Measurements from ENCODE around the gene COIL. TPM values are rescaled to one million over a fixed set of nuclear protein-coding genes. Genes with fewer than 3 reads are reported as not detected.

COIL gene
- polyA plus RNA-seq = 1 to 10 TPM; 8.8 to 9.4 TPM

GRCh38 chr17:56960596-56961538, at the start of gene COIL:
Gene COIL (minus strand): TSS chr17:56961050. CDS start chr17:56961019, 31 bp downstream.
- no peaks in the 10 kb centered on the region for H3K9me3 ChIP-seq (ENCODE audit: control insufficient read depth in 2 of 2, insufficient read depth in 1 of 2, low read depth in 1 of 2, low read length in 1 of 2)
- H3K36me3 ChIP-seq (ENCODE audit: control insufficient read depth in 2 of 2, insufficient read depth in 2 of 2, low read length in 1 of 2) = peaks cover 0 to 2% of the 10 kb centered on the region in 2 donors
- H3K27me3 ChIP-seq (ENCODE audit: control insufficient read depth in 1 of 2, insufficient read depth in 2 of 2, low read length in 2 of 2) = no peaks in the 10 kb centered on the region
- WGBS, 2 donors = 4% methylated on average over 59 of the region's 59 CpGs
- H3K27ac ChIP-seq (ENCODE audit: low read depth in 2 of 2, low read length in 1 of 2) = peak within 1 kb of the TSS; percentile 80 to 92
- peak within 1 kb of the TSS; percentile 78 to 98 for H3K4me3 ChIP-seq (ENCODE audit: low read depth in 1 of 2, low read length in 2 of 2)
- peaks cover 4 to 6% of the 10 kb centered on the region in 2 donors for H3K4me1 ChIP-seq (ENCODE audit: control insufficient read depth in 2 of 2, insufficient read depth in 2 of 2, low read length in 1 of 2)

GRCh38 chr17:57010487-57010886, 49.6 kb upstream of the COIL start:
- Histone ChIP-seq H3K27me3 (ENCODE audit: control insufficient read depth in 1 of 2, insufficient read depth in 2 of 2, low read length in 2 of 2) (no peaks in the 10 kb centered on the region), H3K9me3 (ENCODE audit: control insufficient read depth in 2 of 2, insufficient read depth in 1 of 2, low read depth in 1 of 2, low read length in 1 of 2) (no peaks in the 10 kb centered on the region), H3K4me3 (ENCODE audit: low read depth in 1 of 2, low read length in 2 of 2) (no peak overlapping the region), H3K36me3 (ENCODE audit: control insufficient read depth in 2 of 2, insufficient read depth in 2 of 2, low read length in 1 of 2) (peaks cover 3 to 4% of the 10 kb centered on the region in 2 donors), H3K4me1 (ENCODE audit: control insufficient read depth in 2 of 2, insufficient read depth in 2 of 2, low read length in 1 of 2) (no peaks in the 10 kb centered on the region), H3K27ac (ENCODE audit: low read depth in 2 of 2, low read length in 1 of 2) (no peak overlapping the region)
- 62 to 63% methylated on average over 3 of the region's 3 CpGs for WGBS, 2 donors

- 27 to 30% methylated on average over 7 of the region's 7 CpGs for WGBS, 2 donors
- H3K27me3 ChIP-seq (ENCODE audit: control insufficient read depth in 1 of 2, insufficient read depth in 2 of 2, low read length in 2 of 2) = no peaks in the 10 kb centered on the region
- H3K36me3 ChIP-seq (ENCODE audit: control insufficient read depth in 2 of 2, insufficient read depth in 2 of 2, low read length in 1 of 2) = peaks cover 3 to 7% of the 10 kb centered on the region in 2 donors
- no peak overlapping the region for H3K27ac ChIP-seq (ENCODE audit: low read depth in 2 of 2, low read length in 1 of 2)
- no peaks in the 10 kb centered on the region for H3K4me1 ChIP-seq (ENCODE audit: control insufficient read depth in 2 of 2, insufficient read depth in 2 of 2, low read length in 1 of 2)
- no peak overlapping the region for H3K4me3 ChIP-seq (ENCODE audit: low read depth in 1 of 2, low read length in 2 of 2)
- H3K9me3 ChIP-seq (ENCODE audit: control insufficient read depth in 2 of 2, insufficient read depth in 1 of 2, low read depth in 1 of 2, low read length in 1 of 2) = no peaks in the 10 kb centered on the region
These were observed 49.0 kb upstream of the COIL start for GRCh38 chr17:57009737-57010445.

GRCh38 chr17:57008958-57009357, 48.1 kb upstream of the COIL start:
- no peak overlapping the region for H3K27ac ChIP-seq (ENCODE audit: low read depth in 2 of 2, low read length in 1 of 2)
- H3K27me3 ChIP-seq (ENCODE audit: control insufficient read depth in 1 of 2, insufficient read depth in 2 of 2, low read length in 2 of 2) = no peaks in the 10 kb centered on the region
- H3K4me3 ChIP-seq (ENCODE audit: low read depth in 1 of 2, low read length in 2 of 2) = no peak overlapping the region
- WGBS, 2 donors = 74 to 83% methylated on average over 2 of the region's 2 CpGs
- no peaks in the 10 kb centered on the region for H3K4me1 ChIP-seq (ENCODE audit: control insufficient read depth in 2 of 2, insufficient read depth in 2 of 2, low read length in 1 of 2)
- peaks cover 3 to 9% of the 10 kb centered on the region in 2 donors for H3K36me3 ChIP-seq (ENCODE audit: control insufficient read depth in 2 of 2, insufficient read depth in 2 of 2, low read length in 1 of 2)
- no peaks in the 10 kb centered on the region for H3K9me3 ChIP-seq (ENCODE audit: control insufficient read depth in 2 of 2, insufficient read depth in 1 of 2, low read depth in 1 of 2, low read length in 1 of 2)

- WGBS, 2 donors = 88 to 90% methylated on average over 2 of the region's 2 CpGs
These were observed 45.2 kb upstream of the COIL start for GRCh38 chr17:57006040-57006439.

GRCh38 chr17:57004944-57005579, 44.2 kb upstream of the COIL start:
- Histone ChIP-seq H3K27ac (ENCODE audit: low read depth in 2 of 2, low read length in 1 of 2) (no peak overlapping the region), H3K36me3 (ENCODE audit: control insufficient read depth in 2 of 2, insufficient read depth in 2 of 2, low read length in 1 of 2) (peaks cover 3 to 17% of the 10 kb centered on the region in 2 donors)
- WGBS, 2 donors = 75 to 78% methylated on average over 8 of the region's 8 CpGs

More at GRCh38 chr17:57006040-57006439, 45.2 kb upstream of the COIL start:
- no peak overlapping the region for H3K27ac ChIP-seq (ENCODE audit: low read depth in 2 of 2, low read length in 1 of 2)
- no peaks in the 10 kb centered on the region for H3K27me3 ChIP-seq (ENCODE audit: control insufficient read depth in 1 of 2, insufficient read depth in 2 of 2, low read length in 2 of 2)
- peaks cover 3 to 14% of the 10 kb centered on the region in 2 donors for H3K36me3 ChIP-seq (ENCODE audit: control insufficient read depth in 2 of 2, insufficient read depth in 2 of 2, low read length in 1 of 2)
- H3K4me1 ChIP-seq (ENCODE audit: control insufficient read depth in 2 of 2, insufficient read depth in 2 of 2, low read length in 1 of 2) = peaks cover 0 to 3% of the 10 kb centered on the region in 2 donors
- H3K9me3 ChIP-seq (ENCODE audit: control insufficient read depth in 2 of 2, insufficient read depth in 1 of 2, low read depth in 1 of 2, low read length in 1 of 2) = no peaks in the 10 kb centered on the region
- no peak overlapping the region for H3K4me3 ChIP-seq (ENCODE audit: low read depth in 1 of 2, low read length in 2 of 2)

GRCh38 chr17:57002904-57003303, 42.1 kb upstream of the COIL start:
- Histone ChIP-seq H3K9me3 (ENCODE audit: control insufficient read depth in 2 of 2, insufficient read depth in 1 of 2, low read depth in 1 of 2, low read length in 1 of 2) (no peaks in the 10 kb centered on the region), H3K27ac (ENCODE audit: low read depth in 2 of 2, low read length in 1 of 2) (no peak overlapping the region), H3K36me3 (ENCODE audit: control insufficient read depth in 2 of 2, insufficient read depth in 2 of 2, low read length in 1 of 2) (peaks cover 3 to 17% of the 10 kb centered on the region in 2 donors), H3K27me3 (ENCODE audit: control insufficient read depth in 1 of 2, insufficient read depth in 2 of 2, low read length in 2 of 2) (no peaks in the 10 kb centered on the region), H3K4me1 (ENCODE audit: control insufficient read depth in 2 of 2, insufficient read depth in 2 of 2, low read length in 1 of 2) (peaks cover 0 to 3% of the 10 kb centered on the region in 2 donors), H3K4me3 (ENCODE audit: low read depth in 1 of 2, low read length in 2 of 2) (no peak overlapping the region)
- 78% methylated on average over 5 of the region's 5 CpGs for WGBS, 2 donors

More at GRCh38 chr17:57004944-57005579, 44.2 kb upstream of the COIL start:
- Histone ChIP-seq H3K4me3 (ENCODE audit: low read depth in 1 of 2, low read length in 2 of 2) (no peak overlapping the region), H3K9me3 (ENCODE audit: control insufficient read depth in 2 of 2, insufficient read depth in 1 of 2, low read depth in 1 of 2, low read length in 1 of 2) (no peaks in the 10 kb centered on the region), H3K4me1 (ENCODE audit: control insufficient read depth in 2 of 2, insufficient read depth in 2 of 2, low read length in 1 of 2) (peaks cover 0 to 3% of the 10 kb centered on the region in 2 donors), H3K27me3 (ENCODE audit: control insufficient read depth in 1 of 2, insufficient read depth in 2 of 2, low read length in 2 of 2) (no peaks in the 10 kb centered on the region)

- Histone ChIP-seq H3K27me3 (ENCODE audit: control insufficient read depth in 1 of 2, insufficient read depth in 2 of 2, low read length in 2 of 2) (no peaks in the 10 kb centered on the region), H3K4me3 (ENCODE audit: low read depth in 1 of 2, low read length in 2 of 2) (no peak overlapping the region), H3K36me3 (ENCODE audit: control insufficient read depth in 2 of 2, insufficient read depth in 2 of 2, low read length in 1 of 2) (peaks cover 9 to 18% of the 10 kb centered on the region in 2 donors), H3K9me3 (ENCODE audit: control insufficient read depth in 2 of 2, insufficient read depth in 1 of 2, low read depth in 1 of 2, low read length in 1 of 2) (no peaks in the 10 kb centered on the region), H3K4me1 (ENCODE audit: control insufficient read depth in 2 of 2, insufficient read depth in 2 of 2, low read length in 1 of 2) (peaks cover 0 to 3% of the 10 kb centered on the region in 2 donors), H3K27ac (ENCODE audit: low read depth in 2 of 2, low read length in 1 of 2) (no peak overlapping the region)
- WGBS, 2 donors = 93 to 94% methylated on average over 7 of the region's 7 CpGs
These were observed 40.7 kb upstream of the COIL start for GRCh38 chr17:57001541-57001940.

- Histone ChIP-seq H3K4me3 (ENCODE audit: low read depth in 1 of 2, low read length in 2 of 2) (no peak overlapping the region), H3K9me3 (ENCODE audit: control insufficient read depth in 2 of 2, insufficient read depth in 1 of 2, low read depth in 1 of 2, low read length in 1 of 2) (no peaks in the 10 kb centered on the region), H3K27ac (ENCODE audit: low read depth in 2 of 2, low read length in 1 of 2) (no peak overlapping the region), H3K36me3 (ENCODE audit: control insufficient read depth in 2 of 2, insufficient read depth in 2 of 2, low read length in 1 of 2) (peaks cover 13 to 22% of the 10 kb centered on the region in 2 donors), H3K27me3 (ENCODE audit: control insufficient read depth in 1 of 2, insufficient read depth in 2 of 2, low read length in 2 of 2) (no peaks in the 10 kb centered on the region), H3K4me1 (ENCODE audit: control insufficient read depth in 2 of 2, insufficient read depth in 2 of 2, low read length in 1 of 2) (no peaks in the 10 kb centered on the region)
- 91 to 92% methylated on average over 2 of the region's 2 CpGs for WGBS, 2 donors
These were observed 36.5 kb upstream of the COIL start for GRCh38 chr17:56997313-56997712.
